Measurements from ENCODE around the gene SMPD3.

The SMPD3 gene

DNA sequence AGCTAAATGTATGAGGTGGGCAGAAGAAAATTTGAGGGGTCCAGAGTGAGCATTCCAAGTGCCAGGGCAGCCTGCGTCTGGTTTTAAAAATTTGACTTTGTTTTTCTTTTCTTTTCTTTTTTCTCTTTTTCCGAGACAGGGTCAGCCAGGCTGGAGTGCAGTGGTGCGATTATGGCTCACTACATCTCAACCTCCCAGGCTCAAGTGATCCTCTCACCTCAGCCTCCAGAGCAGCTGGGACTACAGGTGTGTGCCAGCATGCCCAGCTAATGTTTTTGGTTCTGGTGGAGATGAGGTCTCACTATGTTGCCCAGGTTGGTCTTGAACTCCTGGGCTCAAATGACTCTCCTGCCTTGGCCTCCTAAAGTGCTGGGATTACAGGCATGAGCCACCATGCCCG lies 15.6 kb downstream of the SMPD3 start:
- no peak for DNase-seq

DNA sequence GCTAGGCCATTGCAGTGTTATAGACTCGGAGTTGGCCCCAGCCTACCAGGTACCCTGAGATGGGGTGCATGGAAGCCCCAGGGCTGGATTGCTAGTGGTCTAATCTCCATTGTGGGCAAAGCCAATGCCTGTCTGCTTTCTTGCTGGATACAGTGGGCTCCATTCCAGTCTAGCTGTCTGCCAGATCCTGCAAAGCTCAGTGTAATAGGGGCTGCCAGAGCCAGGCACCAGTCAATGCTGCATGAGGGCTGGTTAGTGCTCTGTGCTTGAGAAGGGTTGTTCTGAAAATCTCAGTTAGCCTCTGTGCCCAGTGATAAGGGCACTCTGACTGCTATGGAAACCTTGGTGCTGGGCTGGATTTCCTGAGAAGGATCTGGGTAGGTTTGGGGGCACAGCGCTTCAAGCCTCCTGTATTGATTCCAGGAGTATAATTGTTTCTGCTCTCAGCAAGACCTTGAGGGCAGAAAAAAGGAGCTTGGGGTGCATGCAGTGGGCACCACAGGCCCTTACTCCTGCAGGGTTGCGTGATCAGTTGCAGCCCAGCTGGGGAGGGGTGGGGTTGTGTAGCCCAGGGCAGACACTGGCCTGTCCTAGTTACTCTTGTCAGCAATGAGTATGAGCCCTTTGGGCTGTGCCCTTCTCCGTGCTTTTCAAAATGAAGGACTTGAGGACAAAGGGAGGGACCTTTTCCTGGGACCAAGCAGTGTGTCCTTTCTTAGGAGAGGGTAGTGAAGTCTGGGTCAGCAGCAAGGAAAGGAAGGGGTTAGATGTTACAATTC lies 19.0 kb downstream of the SMPD3 start:
- DNase-seq: no peak

DNA sequence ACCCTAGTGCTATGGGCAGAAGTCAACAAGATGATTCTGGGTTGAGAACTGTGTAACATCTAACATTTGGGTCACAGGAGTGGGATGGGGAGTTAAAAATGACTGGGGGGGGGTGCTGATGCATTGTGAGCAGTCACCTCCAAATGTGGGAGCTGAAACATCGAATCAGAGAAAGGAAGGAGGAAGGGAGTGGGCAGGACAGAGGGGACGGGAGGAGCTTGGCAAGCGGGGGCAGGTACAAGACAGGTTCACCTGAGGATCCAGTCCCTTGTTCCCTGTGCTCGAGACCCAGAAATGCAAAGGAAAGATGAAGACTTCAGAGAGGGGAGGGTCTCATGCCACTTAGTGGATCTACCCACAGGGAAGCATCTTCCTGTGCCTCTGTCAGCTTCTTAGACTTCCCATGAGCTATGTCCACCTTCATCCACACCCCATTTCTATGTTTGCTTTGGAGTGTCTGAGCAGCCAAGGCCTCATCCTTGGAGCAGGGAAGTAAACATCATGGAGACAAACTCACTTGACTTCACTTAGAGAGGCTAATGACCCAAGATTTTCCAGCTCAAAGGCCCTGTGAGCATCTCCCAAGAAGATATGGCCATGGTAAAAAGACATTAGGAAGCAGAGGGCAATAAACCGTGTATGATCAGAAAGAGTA lies 20.5 kb downstream of the SMPD3 start:
- no peak for DNase-seq

DNA sequence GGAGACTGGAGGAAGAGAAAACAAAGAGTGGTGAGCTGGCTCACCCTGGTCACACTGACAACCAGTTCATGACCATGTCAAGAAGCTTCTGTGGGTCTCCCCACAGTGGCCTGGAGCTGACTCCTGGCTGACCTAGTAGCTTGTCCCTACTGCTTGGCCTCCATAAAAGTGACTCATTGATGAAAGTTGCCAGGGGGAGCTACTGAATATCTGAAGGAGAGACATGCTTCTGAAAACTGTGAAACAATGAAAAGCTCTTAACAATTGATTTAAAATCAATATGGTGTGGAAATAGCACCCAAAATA lies 22.0 kb downstream of the SMPD3 start:
- no peak for DNase-seq

DNA sequence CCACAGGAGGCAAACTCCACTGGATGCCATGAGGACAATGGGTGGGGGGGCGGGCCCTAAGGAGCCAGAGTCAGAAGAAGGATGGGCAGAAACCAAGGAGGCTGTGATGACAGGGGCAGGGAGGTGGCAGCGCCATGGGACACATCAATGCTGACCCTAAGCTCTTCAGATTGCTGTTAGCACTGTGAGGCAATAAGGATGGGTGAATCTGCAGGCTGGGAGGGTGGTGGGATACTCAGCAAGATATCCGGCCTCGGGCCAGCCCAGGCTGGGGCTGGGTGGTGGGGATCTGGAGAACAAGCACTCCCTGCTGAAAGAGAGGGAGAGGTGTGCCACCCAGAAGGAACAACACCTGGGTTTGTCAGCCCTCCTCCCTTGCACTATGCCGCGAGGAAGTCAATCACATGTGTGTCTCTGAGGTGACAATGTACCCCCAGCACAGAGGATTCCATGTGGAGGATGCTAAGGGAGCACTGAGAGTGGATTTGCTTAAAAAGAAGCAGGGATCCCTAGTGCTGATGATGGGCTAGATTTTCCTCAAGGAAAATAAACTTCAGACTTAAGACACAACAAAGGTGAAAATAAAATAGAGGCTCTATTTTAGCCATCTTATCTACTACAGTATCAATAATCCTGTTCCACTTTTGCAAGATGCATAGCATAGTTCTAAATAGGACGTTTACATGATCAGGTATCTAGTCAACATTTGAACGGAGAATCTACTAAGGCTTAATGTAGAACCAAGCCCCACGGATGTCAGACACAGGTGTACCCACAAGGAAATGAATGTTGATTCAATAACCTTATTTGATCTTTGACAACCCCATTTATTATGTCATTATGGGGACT lies 22.6 kb downstream of the SMPD3 start:
- DNase-seq: no peak

DNA sequence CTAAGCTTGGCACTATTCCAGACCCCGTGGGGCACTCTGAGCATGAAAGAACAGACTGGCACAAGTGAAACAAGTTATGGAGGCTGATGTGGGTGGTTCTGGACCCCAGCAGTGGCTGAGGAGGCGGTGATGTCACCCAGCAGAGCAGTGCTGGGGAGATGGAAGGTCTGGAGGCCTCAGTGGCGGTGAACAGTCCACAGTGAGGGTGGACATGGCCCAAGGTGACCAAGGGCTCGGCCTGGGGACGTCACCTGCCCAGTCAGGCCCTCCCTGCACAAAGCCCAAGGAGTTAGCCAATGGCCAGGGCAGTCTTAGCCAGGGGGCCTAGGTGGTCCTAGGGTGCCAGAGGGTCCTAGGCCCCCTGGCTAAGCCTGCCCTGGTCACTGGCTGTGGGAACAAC lies 24.5 kb downstream of the SMPD3 start:
- DNase-seq: no peak

DNA sequence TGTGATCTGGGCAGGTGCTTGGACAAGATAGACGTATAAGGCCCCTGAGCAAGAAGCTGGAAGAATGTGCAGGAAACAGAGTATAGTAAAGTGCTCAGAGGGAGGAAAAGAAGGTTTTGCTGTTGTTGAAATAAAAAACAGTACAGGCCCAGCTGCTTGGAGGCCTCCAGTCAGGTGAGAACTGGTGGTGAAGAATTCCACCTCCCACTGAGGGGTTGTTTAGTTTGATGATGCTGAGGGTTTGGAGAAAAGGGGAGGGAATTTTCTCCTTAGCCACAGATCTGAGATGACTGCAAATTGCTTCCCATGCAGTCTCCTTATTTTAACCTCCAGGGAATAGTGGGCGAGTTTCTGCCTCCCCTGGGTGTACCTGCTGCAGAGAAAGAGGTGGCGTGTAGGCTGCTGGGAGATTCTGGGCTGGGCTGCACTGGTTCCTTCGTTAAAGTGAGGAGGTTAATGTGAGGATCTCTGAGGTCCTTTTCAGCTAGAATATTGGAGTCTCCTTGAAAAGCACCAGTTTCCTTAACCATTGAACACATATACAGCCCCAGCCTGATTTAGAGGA lies 25.8 kb downstream of the SMPD3 start:
- DNase-seq: peak; percentile 25

DNA sequence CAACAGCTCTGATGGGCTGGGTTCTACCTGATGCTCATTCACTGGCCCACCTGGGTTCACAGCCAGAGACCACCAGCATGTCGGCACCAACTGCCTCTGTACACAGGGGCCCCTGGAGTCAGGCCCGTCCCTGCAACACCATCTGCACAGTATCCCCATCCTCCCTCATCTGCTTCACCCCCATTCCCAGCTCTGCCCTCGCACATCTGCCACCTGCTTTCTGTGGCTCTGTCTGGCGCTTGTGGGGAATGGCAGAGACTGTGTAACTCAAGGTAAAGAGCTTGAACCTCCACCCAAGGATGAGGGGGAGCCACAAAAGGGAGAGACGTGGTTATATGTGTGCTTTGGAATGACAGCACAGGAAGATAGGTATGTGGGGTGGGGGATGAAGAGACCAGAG lies 27.2 kb downstream of the SMPD3 start:
- DNase-seq: no peak

DNA sequence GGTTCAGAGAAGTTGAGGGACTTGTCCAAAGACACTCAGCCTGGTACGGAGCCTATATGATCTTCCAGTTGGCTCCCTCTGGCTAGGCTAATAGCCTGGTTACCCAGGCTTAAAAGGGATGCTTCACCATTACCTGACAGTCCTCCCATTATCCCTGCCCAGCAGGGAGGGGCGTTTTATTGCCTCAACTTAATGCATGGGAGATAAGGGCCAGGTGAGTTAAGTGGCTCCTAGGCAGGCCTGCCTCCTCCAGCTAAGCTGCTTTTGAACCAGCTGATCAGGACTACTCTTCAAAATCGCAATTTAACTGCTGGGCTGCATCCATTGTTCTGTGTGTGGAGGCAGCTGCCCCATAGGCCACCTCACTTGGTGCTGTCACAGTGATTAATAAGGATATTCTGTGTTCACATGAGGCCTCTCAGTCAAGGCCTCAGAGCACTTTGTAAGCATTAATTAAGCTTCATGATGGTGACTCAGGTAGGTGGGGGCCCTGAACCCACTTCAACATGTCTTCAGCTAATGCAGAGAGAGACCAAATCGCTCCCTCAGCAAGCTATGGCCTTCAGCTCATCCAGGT lies 27.9 kb downstream of the SMPD3 start:
- DNase-seq: peak; percentile 80

DNA sequence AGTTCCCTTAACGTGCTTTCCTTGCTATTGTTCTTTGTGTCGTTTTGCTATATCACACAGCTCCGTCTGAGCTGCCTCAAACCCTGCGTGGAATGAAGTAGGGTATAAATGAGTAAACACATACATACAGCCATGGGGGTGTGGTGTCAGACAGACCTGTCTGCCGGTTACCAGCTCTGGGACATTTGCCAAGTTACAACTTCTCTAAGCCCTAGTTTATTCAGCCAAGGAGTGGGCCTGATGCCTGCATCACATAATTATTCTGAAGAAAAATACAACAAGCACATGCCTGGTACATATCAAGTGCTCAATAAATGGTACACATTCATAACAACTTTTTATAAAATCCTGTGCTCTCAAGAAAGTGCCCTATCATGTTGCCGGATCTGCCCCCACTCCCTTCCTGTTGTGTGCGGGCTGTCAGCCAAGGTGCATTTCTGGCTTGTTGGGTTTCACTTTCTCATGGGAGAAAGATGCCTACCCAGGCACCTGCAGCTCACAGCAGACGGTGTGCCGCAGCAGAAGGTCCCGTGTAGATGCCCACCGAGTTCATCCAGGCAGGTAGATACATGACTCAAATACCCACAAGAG lies 30.5 kb downstream of the SMPD3 start:
- DNase-seq: peak; percentile 69

DNA sequence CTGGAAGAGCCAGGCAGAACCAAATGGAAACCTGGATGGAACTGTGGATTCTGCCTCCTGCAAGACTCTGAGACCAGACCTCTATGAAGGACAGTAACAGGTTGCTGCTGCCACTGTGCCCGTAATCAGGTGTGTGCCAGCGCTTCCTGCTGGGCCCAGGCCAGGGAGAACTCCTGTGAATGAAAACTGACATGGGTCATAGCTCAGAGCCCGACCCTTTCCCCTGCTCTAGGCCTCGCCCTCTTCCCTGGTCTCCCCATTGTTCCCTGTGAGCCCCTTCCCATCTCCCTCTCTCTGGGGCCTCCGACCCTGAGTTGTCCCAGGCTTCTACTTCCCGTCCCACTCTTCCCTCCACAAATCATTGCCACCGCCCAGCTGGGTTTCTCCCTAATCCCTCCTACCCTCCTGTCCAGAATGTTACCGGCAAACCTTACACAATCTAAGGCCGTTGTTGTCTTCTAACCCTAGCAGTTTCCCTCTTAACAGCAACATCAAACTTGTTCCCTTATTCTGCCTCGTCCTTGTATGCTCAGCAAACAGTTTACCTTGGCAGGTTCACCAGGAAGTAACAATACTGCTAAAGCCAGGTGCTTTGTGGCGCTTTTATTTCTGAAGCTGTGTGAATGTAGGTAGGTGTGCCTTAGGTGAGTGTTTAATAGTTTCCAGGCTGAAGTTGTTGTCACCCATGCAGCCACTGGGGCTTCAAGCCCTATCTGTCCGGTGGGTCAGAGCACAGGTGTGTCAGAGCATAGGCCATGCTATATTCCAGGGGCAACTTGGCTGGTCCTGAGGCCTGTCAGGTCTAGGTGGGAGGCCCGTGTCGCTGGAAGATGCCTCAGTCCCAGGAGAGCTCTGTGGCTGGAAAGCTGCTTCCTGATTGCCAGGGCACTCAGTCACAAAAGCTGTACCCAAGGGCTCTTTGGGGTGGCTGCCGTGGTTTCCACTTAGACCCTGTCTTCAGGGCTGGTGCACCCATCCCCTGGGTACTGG lies 32.0 kb downstream of the SMPD3 start:
- DNase-seq: peak; percentile 37

DNA sequence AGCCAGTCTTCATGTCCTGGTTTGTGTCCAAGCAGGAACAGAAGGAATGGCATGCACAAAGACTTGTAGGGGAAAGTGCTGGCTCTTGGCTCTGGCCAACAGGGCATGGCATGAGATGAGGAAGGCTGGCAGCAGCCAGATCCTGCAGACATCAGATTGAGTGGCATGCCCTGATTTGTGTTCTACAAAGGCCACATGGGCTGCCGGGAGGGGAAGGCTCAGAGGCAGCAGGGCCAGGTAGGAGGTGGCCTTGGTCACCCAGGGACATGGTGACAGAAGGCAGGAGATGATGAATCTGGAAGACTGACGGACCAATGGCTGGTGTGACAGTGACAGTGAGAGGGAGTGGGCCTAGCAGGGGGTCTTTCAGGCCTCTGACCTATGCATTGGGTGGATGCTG lies 33.7 kb downstream of the SMPD3 start:
- no peak for DNase-seq

DNA sequence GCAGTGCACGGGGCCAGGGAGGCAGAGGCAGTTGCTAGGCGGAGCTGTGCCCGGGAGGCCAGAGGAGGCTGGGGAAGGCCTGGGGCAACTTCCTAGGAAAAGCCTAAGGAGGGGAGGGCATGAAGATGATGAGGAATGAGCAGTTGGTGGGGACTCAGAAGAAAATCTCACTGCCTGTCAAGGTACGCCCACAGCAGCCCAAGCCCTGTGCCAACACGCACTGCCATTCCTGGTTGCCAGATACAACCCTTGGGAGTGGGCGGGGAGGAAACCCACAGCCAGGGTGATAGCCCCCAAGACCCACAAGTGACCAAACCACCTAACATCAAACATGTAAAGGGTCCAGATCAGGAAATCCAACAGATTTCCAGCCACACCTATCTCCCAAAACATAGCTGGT lies 36.2 kb downstream of the SMPD3 start:
- no peak for DNase-seq

DNA sequence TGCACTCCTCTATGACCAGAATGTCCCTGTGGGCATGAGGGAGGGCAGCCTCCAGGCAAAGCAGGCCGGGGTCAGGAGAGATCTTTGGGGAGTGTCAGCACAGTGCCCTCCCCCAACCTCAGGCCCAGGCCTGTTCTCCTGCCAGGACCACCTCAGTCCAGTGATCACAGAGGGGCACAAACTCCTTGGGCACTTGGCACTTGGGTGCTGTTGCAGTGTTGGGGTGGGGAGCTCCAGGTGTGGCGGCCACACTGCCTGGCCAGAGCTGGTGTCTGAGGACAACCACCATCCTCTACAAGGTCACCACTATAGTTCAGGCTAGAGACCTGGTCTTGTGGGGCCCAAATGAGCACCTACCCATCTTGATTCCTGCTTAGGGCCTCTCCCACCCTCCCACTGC lies 37.2 kb downstream of the SMPD3 start:
- no peak for DNase-seq

DNA sequence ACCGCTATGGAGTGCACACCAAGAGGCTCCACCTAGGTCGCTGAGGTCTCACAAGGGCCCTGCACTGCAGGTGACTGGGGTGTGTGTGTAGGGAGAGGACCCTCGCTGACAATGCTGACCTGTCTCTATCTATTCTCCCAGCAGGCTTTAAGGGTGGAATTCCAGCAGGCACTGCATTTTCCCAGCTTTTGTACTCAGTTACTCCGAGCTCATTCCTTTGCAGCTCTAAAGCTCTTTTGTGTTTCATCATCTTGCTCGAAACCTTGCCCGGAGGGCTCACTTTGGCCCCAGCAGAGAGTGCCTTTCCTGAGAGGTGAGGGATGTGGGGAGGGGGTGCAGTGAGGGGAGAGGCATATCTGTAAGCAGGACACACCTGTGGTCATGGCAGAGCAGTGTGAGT lies 39.3 kb downstream of the SMPD3 start:
- no peak for DNase-seq

DNA sequence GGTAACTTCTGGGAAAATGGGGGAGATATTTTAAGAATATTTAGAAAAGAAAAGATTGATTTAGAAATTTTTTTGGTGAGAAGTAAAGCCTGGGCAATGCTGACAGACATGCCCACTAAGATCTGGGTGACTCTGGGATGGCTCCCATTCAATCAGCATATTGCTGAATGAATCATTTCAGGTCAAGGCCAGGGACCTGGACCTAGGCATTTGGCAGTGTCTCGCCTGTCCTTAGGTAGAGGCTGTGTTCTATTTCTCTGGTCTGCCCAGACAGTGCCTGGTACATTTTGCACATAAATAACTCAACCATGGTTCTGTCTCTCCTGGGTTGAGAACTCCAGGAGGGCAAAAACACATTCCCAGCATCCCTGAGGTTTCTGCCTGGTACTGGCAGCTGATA lies 39.9 kb downstream of the SMPD3 start:
- DNase-seq: no peak

DNA sequence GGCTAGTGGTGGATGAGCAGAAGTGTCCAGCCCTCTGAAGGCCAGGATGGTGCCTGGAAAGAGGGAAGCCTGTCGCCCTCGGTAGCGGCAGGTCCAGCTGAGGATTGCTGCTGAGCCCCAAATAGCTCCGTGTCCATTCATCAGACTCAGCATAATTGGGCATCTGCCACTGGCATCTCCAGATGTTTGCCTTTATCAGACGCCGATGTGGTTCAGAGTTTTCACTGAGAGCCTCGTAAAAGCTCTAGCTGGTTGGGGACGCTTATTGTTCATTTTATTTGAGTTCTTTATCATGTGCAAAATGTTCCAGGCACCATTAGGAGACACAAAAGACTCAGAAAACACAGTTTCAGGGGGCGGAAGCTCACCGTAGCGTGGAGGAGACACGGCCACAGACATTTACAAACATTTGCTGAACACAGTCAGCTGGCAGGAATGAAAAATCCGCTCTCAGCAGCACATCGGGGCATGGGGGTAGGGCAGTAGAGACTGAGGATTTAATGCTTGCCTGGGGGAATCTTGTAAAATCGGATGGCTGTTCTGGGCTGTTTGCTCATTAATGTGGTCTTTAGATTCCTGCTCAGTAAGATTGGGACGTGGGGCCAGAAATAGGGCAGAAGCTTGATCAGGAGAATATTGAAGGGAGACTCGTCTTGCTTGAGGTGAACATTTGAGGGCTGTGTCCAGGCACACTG lies 41.7 kb downstream of the SMPD3 start:
- DNase-seq: no peak

DNA sequence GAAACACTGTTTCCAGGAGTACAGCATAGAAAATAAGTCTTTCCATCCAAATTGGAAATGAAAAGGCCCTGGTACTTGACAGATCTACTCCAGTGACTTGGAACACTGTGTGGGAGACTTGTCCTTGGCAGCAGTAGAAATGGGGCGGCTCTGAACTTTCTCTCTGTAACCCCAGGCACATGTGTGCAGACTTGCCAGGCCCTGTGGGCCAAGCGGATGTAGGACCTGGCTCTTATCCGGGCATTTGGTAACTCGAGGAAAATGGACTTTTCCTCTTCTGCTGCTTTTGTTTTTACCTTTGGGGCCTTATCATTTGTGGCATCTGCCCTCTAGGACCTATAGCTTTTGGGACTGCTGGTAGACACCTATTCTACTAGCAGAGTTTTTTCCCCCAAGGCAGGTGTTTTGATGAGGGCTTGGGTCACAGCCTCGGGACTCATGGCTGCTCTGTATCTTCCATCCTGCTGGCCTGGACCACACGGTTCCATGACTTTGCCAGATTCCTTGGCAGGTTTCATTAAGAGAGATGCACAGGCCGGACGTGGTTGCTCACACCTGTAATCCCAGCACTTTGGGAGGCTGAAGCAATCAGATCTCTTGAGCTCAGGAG lies 43.5 kb downstream of the SMPD3 start:
- DNase-seq: no peak

DNA sequence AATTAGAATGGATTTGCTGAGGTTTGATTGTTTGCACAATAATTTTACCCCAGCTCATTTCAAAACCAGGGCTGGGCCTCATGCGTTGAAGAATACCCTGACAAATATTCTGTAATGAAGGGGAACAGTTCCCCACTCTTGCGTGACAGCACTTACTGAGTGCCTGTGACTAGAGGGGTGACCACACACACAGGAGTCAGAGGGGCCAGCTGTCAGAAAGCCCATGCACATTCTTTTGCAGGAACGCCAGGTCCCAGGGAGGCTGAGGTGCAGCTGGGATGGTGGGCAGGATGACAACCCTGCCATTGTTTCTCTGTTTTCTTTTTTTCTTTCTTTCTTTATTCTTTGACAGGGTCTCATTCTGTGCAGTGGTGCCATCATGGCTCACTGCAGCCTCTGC lies 44.6 kb downstream of the SMPD3 start:
- DNase-seq: no peak

DNA sequence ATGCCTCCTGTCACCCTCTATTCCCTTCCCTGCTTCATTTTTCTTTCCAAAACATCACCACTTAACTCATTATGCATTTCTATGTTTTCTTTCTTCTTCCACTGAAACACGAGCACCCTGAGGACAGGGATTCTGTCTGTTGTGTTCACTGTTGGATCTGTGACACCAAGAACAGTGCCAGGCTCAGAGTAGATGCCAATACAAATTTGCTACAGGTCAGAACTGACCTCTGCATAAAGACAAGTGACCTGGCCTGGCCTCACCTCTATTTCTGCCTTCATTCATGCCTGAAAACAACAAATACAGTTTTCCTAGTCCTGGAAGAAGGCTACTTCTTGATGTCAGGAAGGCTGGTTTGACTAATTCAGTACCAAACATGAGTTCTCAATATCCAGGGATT lies 45.1 kb downstream of the SMPD3 start:
- no peak for DNase-seq

DNA sequence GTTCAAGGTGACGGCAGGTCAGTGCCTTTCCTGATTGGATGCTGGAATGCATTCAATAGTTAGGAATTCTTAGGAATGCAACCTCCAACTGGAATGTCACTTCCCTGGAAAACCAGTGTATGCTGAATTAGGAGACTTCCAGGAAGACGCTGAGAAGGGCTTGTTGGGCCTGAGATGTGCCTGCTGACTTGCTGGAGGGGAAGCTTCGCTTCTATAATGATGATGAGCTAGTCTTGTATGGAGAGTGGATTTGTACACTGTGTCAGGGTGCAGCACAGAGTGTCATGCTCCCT lies 45.6 kb downstream of the SMPD3 start:
- no peak for DNase-seq

Measured in NCI-H2107 (cell line).